UCSD-AML1 (cell line): ENCODE measurements around the gene TBC1D26.
"Not testable (repeated sequence)": the region's sequence is repeated elsewhere in the genome, so short reads cannot be mapped to it uniquely, and the experiment has no call there.

Experiments
- DNase-seq: peaks from one replicate; lab custom pipeline; 2025; ENCODE audit not compliant: unreplicated experiment; lab: John Stamatoyannopoulos, UW

Gene TBC1D26

DNA sequence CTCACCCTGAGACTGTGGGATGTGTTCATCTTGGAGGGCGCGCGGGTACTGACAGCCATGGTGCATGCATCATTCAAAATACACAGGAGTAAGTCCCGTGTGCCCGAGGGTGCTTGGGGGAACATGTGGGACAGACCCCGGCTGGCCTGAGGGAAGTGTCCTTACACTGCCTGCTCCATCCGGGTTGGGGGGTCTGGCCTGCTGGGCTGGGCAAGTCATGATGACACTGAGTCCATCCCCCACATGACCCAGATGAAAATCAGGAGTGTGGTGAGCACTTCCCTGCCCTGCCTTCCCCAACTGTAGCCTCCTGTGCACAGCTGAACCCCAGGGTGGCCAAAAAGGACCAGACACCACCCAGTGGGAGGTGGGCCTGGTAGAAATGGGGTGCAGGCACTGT is 10.8 kb downstream of the TBC1D26 start:
- DNase-seq, result no peak

DNA sequence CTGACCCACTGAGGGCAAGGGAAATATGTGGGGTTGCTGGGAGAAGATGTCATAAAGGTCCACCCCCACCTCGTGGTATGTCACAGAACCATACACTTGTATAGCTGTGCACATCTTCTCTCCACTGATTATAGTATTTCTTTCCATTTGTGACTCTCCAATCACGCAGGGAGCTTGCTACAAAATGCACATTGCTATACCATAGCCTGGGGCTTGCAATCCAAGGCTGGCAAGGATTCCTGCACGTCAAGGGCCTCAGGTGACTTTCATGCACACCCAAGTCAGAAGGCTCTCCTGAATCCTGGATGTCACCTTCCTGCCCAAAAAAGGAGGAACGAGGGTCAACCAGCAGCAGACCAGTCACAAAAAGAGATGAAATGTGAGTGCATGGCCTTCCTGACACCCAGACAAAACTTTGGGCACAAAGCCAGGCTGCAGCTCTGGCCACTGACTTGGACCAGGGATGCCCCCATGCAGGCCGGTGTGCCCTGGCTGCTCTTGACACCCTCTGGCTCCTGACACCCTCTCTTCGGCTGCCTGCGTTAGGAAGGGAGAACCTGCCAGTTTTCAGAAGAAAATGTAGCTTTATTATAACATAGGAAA is 12.1 kb downstream of the TBC1D26 start:
- no peak for DNase-seq

- DNase-seq, result no peak
These were observed 12.8 kb downstream of the TBC1D26 start for GRCh38 chr17:15744885-15745284.

GRCh38 chr17:15749403-15749802 is 17.3 kb downstream of the TBC1D26 start:
- not testable (repeated sequence) for DNase-seq

- not testable (repeated sequence) for DNase-seq
These were observed 36.9 kb downstream of the TBC1D26 start for GRCh38 chr17:15768865-15769533.

DNA sequence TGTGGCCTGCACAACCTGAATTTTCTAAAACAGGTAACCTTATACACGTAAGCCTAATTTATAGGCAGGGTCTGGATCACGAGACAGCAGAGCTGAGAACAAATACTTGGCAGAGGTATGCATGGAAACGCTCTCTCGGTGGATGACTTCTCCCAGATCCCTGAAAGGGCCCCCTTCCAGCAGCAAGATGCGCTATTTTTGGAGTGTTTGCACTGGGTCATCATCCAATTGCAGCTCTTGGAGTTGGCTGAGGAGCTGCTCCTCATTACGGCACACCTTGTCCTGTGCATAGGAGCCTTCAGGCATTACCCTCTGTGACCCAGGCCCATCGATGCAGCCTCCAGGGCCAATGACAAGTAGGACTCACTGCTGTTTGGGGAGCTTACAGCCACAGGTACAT is 38.6 kb downstream of the TBC1D26 start:
- not testable (repeated sequence) for DNase-seq

DNA sequence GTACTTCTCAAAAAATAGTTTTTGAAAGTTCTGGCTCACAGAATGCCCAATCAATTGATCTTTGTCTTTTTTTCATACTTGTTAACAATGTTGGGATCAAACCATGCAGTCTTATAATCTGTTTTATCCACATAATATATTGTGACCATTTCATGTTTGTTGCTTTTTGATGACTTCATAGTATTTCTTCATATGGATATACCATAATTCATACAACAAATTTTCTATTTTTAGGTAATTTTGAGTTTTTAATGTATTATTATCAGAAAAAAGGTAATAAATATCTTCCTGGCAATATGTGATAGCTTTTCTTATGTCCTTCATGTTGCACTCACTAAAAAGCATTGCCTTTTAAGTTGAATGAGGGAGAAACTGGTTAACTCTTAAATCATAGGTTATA is 44.8 kb downstream of the TBC1D26 start:
- DNase-seq, result no peak

DNA sequence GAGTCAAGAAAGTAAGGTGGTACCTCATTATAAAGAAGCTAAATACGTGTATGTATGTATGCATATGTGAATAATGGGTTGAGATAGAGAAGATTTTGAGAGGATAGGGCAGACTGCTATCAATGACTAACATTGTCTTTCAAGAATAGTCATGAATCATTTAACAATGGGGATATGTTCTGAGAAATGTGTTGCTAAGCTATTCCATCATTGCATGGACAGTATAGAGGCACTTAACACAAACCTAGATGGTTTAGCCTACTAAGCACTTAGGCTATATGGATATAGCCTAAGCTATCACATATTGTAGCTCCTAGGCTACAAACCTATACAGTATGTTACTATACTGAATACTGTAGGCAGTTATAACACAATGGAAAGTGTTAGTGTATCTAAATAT is 45.2 kb downstream of the TBC1D26 start:
- DNase-seq, result no peak

GRCh38 chr17:15777717-15778116 is 45.6 kb downstream of the TBC1D26 start:
- no peak for DNase-seq

DNA sequence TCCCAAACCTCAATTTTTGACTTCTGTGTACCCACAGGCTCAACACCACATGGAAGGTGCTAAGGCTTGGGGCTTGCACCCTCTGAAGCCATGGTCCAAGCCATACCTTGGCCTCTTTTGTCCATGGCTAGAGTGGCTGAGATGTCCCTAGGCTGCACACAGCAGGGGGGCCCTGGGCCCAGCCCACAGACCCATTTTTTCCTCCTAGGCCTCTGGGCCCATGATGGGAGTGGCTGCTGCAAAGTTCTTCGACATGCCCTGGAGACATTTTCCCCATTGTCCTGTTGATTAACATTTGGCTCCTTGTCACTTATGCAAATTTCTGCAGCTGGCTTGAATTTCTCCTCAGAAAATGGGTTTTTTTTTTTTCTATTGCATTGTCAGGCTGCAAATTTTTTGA is 47.0 kb downstream of the TBC1D26 start:
- DNase-seq, result no peak

- no peak for DNase-seq
These were observed 48.1 kb downstream of the TBC1D26 start for GRCh38 chr17:15780188-15780587.

DNA sequence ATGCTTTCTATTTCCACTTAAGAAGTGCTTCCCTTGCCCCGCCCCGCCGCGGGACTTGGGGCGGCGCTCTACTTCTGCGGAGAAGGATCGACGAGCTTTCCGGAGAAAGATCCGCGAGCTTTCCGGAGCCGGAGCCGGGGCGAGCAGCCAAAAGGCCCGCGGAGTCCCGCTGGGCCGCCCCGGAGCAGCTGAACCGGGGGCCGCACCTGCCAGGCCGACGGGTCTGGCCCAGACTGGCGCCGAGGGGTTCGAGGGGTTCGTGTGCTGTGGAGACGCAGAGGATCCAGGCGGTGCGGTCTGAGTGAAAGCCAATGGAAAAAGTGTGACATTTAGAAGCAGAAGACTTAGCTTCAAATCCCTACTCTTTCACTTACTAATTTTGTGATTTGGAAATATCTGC is 50.8 kb downstream of the TBC1D26 start:
- no peak for DNase-seq

GRCh38 chr17:15783461-15783860 is 51.4 kb downstream of the TBC1D26 start:
- DNase-seq, result no peak

DNA sequence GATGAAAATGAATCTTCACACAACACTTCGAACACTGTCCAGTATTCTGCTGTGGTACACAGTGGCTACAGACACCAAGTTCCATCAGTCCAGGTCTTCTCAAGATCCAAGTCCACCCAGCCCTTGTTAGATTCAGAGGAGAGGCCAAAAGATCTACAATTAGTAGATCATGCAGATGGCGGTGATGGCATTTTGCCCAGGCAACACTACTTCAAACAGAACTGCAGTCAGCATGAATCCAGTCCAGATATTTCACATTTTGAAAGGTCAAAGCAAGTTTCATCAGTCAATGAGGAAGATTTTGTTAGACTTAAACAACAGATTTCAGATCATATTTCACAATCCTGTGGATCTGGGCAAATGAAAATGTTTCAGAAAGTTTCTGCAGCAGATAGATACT is 52.3 kb downstream of the TBC1D26 start:
- not testable (repeated sequence) for DNase-seq

- DNase-seq, result not testable (repeated sequence)
These were observed 55.4 kb downstream of the TBC1D26 start for GRCh38 chr17:15787363-15788075.

DNA sequence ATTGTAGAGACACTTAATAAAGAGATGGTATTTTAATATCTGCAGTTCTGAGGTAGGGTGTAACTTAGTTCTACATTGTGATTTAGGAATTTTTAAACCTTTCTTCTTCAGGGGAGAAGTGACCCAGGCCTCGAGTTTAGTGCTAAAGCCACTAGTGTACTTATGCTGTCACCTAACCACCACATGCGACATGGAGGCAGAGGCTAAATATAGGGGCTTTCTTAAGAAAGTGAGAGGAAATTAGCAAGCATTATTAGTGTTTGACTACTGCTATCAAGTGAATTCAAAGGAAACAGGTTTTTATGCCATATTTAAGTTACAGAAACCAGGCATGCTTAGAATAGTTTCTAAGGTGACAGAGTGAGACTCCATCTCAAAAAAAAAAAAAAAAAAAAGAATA is 56.3 kb downstream of the TBC1D26 start:
- not testable (repeated sequence) for DNase-seq
